Calu3 (cell line): ENCODE data around the gene PSMF1. TPM values are rescaled to one million over a fixed set of nuclear protein-coding genes. Genes with fewer than 3 reads are reported as not detected.

Experiments
- BruUV-seq: library from RNA; stranded (reverse); fragments of 400-500 nt; replicated peaks from 2 replicates; lab custom pipeline; 2021; lab: Mats Ljungman, UMichigan
- CTCF ChIA-PET: fragments of 300-600 bp; sonication (Branson Sonifier 250); formaldehyde crosslinking; loops from one replicate; lab custom pipeline; 2022; ENCODE audit warnings: antibody characterized with exemption; lab: Charles Lee
- DNase-seq: peaks from one replicate; pipeline ENCODE4 v3.0.0; 2022
- H3K27ac Mint-ChIP-seq: one replicate; pipeline ENCODE4 v1.8.0; 2022; ENCODE audit warnings: mixed read lengths; ENCODE audit not compliant: unreplicated experiment
- H3K27me3 Mint-ChIP-seq: one replicate; pipeline ENCODE4 v1.8.0; 2022; ENCODE audit warnings: mixed read lengths; ENCODE audit not compliant: unreplicated experiment
- H3K36me3 Mint-ChIP-seq: one replicate; pipeline ENCODE4 v1.8.0; 2022; ENCODE audit warnings: mild to moderate bottlenecking, moderate library complexity, mixed read lengths; ENCODE audit not compliant: insufficient read depth, unreplicated experiment
- H3K4me1 Mint-ChIP-seq: one replicate; pipeline ENCODE4 v1.8.0; 2022; ENCODE audit warnings: mild to moderate bottlenecking, low read depth, mixed read lengths; ENCODE audit not compliant: unreplicated experiment
- H3K4me3 Mint-ChIP-seq: one replicate; pipeline ENCODE4 v1.8.0; 2022; ENCODE audit warnings: mild to moderate bottlenecking, low read depth, moderate library complexity, mixed read lengths; ENCODE audit not compliant: unreplicated experiment
- H3K9me3 Mint-ChIP-seq: one replicate; pipeline ENCODE4 v1.8.0; 2022; ENCODE audit warnings: low read depth, mixed read lengths; ENCODE audit not compliant: unreplicated experiment
- intact Hi-C: fragments of 100-400 bp; cut with micrococcal nuclease; formaldehyde crosslinking; loops from one replicate; pipeline ENCODE4 v1.10.0; 2022; ENCODE audit not compliant: unreplicated experiment
- total RNA-seq: library from RNA; stranded (reverse); gene quantifications from 2 replicates; pipeline ENCODE4 v1.2.3, GENCODE V29; 2022
- TF ChIP-seq, protein P1 (sequence below): fragments of 200-600 bp; IDR thresholded peaks from one replicate; pipeline ENCODE4 v1.8.0; 2022; ENCODE audit warnings: antibody characterized with exemption; ENCODE audit not compliant: unreplicated experiment

Gene PSMF1
- total RNA-seq, 1 experiment from 2014 or later, result 112 TPM

DNA sequence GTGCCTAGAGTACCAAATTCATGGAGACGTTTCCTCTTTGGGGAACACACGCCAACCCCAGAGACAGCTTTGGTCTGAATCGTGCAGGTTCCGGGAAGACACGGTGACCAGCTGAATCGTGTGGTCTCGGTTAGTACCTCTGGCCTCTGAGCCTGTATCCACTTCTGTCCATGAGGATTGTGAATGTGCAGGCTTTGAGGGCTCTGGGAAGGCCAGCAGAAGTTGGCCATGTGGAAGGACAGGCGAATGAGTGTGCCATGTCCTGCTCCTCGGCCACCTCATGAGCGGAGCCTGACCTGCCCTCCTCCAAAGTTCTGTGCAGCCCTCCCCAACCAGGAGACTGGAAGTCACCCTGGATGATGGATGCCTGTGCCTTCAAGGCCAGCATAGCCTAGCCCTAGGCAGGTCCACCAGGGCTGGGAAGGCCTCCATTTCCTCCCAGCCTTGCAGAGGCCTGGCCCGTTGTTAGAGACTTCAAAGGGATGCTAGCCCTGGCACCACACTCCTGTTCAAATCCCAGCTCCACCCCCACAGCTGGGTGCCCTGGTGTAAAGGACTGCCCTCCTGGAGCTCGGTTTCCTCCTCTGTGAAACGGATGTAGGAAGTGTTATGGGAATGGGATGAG is 68.1 kb downstream of the PSMF1 start:
- TF ChIP-seq, protein P1, sequence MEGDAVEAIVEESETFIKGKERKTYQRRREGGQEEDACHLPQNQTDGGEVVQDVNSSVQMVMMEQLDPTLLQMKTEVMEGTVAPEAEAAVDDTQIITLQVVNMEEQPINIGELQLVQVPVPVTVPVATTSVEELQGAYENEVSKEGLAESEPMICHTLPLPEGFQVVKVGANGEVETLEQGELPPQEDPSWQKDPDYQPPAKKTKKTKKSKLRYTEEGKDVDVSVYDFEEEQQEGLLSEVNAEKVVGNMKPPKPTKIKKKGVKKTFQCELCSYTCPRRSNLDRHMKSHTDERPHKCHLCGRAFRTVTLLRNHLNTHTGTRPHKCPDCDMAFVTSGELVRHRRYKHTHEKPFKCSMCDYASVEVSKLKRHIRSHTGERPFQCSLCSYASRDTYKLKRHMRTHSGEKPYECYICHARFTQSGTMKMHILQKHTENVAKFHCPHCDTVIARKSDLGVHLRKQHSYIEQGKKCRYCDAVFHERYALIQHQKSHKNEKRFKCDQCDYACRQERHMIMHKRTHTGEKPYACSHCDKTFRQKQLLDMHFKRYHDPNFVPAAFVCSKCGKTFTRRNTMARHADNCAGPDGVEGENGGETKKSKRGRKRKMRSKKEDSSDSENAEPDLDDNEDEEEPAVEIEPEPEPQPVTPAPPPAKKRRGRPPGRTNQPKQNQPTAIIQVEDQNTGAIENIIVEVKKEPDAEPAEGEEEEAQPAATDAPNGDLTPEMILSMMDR, result no peak
- no TSS peak for BruUV-seq
- H3K36me3 Mint-ChIP-seq, result peaks cover 7% of the 10 kb centered on the region
- peaks cover 31% of the 10 kb centered on the region for H3K27me3 Mint-ChIP-seq
- H3K27ac Mint-ChIP-seq, result no peak overlapping the region
- no peak overlapping the region for H3K4me3 Mint-ChIP-seq
- H3K4me1 Mint-ChIP-seq, result no peaks in the 10 kb centered on the region
- CTCF ChIA-PET, result no interaction called here
- H3K9me3 Mint-ChIP-seq, result no peaks in the 10 kb centered on the region
- intact Hi-C loops, result loop anchor here (5.0 kb wide), 1 partner anchor 229 kb away; no protein-coding TSS in a partner anchor
- DNase-seq, result no peak

DNA sequence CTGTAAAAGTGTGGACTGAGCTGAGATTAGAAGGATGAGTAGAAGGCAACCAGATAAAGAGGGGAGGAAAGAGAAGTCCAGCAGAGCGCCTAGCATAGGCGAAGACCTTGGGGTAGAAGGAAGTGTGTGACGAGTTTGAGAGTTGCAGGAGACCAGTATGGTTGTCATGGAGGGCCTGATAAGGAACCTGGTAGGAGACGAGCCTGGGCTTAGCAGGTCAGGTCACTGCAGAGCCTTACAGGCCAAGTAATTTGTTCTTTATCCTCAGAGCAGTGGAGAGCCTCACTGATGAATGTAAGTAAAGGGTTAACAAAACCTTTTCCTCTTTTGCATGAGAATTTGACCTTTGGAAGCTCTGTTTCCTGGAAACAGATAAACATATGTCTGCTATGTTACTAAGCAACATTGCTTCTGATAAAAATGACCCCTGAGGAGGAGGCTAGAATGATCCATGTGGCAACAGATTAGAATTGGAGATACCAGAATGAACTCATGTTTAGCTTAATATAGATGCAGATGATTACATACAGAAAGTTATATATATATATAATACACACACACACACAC is 69.3 kb downstream of the PSMF1 start:
- CTCF ChIA-PET, result interaction anchor here (1.0 kb wide), 1 partner anchor 16 kb away, joined by 3 read pairs; the partner anchor contains the start of gene C20orf202
- TF ChIP-seq, protein P1, result no peak
- intact Hi-C loops, result loop anchor here (5.0 kb wide), 1 partner anchor 230 kb away; no protein-coding TSS in a partner anchor
- BruUV-seq, result no TSS peak
- no peaks in the 10 kb centered on the region for H3K9me3 Mint-ChIP-seq
- no peak for DNase-seq
- peaks cover 22% of the 10 kb centered on the region for H3K27me3 Mint-ChIP-seq
- H3K4me1 Mint-ChIP-seq, result no peaks in the 10 kb centered on the region
- no peak overlapping the region for H3K27ac Mint-ChIP-seq
- H3K4me3 Mint-ChIP-seq, result no peak overlapping the region
- peaks cover 7% of the 10 kb centered on the region for H3K36me3 Mint-ChIP-seq

DNA sequence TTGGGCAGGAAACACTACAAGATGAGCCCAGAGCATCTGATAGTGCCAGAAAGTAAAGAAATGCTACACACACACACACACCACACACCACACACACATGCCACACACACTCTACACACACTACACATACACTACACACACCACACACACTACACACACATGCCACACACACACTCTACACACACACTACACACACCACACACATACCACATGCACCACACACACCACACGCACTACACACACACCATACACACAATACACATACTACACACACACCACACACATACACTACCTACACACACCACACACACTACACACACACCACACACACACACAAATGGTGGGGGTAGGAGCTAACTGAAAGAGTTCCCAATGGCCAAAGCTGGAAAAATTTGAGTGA is 69.9 kb downstream of the PSMF1 start:
- Mint-ChIP-seq H3K4me1 (no peaks in the 10 kb centered on the region), H3K27ac (no peak overlapping the region), H3K27me3 (peaks cover 16% of the 10 kb centered on the region), H3K4me3 (no peak overlapping the region), H3K36me3 (peaks cover 7% of the 10 kb centered on the region), H3K9me3 (no peaks in the 10 kb centered on the region)
- TF ChIP-seq, protein P1, result no peak
- CTCF ChIA-PET, result interaction anchor here (1.0 kb wide), 1 partner anchor 15 kb away, joined by 3 read pairs; the partner anchor contains the start of gene C20orf202
- intact Hi-C loops, result loop anchor here (5.0 kb wide), 1 partner anchor 231 kb away; no protein-coding TSS in a partner anchor
- no TSS peak for BruUV-seq
- DNase-seq, result no peak

DNA sequence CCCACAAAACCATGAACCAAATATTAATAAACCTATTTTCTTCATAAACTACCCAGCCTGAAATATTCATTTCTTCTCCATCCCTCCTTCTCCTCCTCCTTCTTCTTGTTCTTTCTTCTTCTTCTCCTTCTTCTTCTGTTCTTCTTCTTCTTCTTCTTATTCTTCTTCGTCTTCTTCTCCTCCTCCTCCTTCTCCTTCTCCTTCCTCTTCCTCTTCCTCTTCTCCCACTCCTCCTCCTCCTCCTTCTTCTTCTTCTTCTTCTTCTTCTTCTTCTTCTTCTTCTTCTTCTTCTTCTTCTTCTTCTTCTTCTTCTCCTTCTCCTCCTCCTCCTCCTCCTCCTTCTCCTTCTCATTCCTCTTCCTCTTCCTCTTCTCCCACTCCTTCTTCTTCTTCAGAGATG is 71.4 kb downstream of the PSMF1 start:
- intact Hi-C loops, result loop anchor here (5.0 kb wide), 1 partner anchor 233 kb away; no protein-coding TSS in a partner anchor
- Mint-ChIP-seq H3K36me3 (no peaks in the 10 kb centered on the region), H3K4me1 (no peaks in the 10 kb centered on the region), H3K27me3 (peaks cover 1% of the 10 kb centered on the region), H3K27ac (no peak overlapping the region), H3K4me3 (no peak overlapping the region), H3K9me3 (no peaks in the 10 kb centered on the region)
- no TSS peak for BruUV-seq
- TF ChIP-seq, protein P1, result no peak
- CTCF ChIA-PET, result no interaction called here
- DNase-seq, result no peak
